CD4-positive, alpha-beta T cell treated with Interleukin-15 for 4 hours (primary cell): ENCODE results near the gene CLEC1A.

Experiments used
- DNase-seq: peaks from one replicate; pipeline ENCODE4 v3.0.0-alpha.2; 2020; ENCODE audit warnings: low spot score

The CLEC1A gene

GRCh38 chr12:10098791-10099190, at the start of gene CLEC1A:
TSS of gene CLEC1A (minus strand) at chr12:10098985. CDS start at chr12:10098922, 63 bp downstream.
- DNase-seq, result no peak

- DNase-seq, result no peak
These were observed 49.1 kb upstream of the CLEC1A start for GRCh38 chr12:10147714-10148403.

- DNase-seq, result no peak
These were observed 44.3 kb upstream of the CLEC1A start for GRCh38 chr12:10142976-10143589.

GRCh38 chr12:10140001-10140400, 41.2 kb upstream of the CLEC1A start:
- peak; percentile 52 for DNase-seq

- no peak for DNase-seq
These were observed 37.9 kb upstream of the CLEC1A start for GRCh38 chr12:10136637-10137205.

- DNase-seq, result no peak
These were observed 36.3 kb upstream of the CLEC1A start for GRCh38 chr12:10135126-10135525.

GRCh38 chr12:10132850-10133370, 34.1 kb upstream of the CLEC1A start:
- DNase-seq, result no peak

GRCh38 chr12:10131111-10131690, 32.4 kb upstream of the CLEC1A start:
- no peak for DNase-seq

- DNase-seq, result peak; percentile 7
These were observed 31.3 kb upstream of the CLEC1A start, which contains the start of gene CLEC7A for GRCh38 chr12:10130042-10130441. TSS of gene CLEC7A (minus strand) at chr12:10130199. CDS start at chr12:10130082, 117 bp downstream.

GRCh38 chr12:10128687-10129086, 29.9 kb upstream of the CLEC1A start:
- peak; percentile 2 for DNase-seq

GRCh38 chr12:10126413-10126812, 27.6 kb upstream of the CLEC1A start:
- DNase-seq, result no peak

GRCh38 chr12:10122689-10123088, 23.9 kb upstream of the CLEC1A start:
- DNase-seq, result no peak

- DNase-seq, result no peak
These were observed 22.5 kb upstream of the CLEC1A start for GRCh38 chr12:10121278-10121677.

- no peak for DNase-seq
These were observed 20.3 kb upstream of the CLEC1A start for GRCh38 chr12:10119066-10119465.

- no peak for DNase-seq
These were observed 17.1 kb upstream of the CLEC1A start for GRCh38 chr12:10115890-10116289.

- no peak for DNase-seq
These were observed 16.5 kb upstream of the CLEC1A start for GRCh38 chr12:10115311-10115710.

- no peak for DNase-seq
These were observed 15.1 kb upstream of the CLEC1A start for GRCh38 chr12:10113920-10114319.

- DNase-seq, result no peak
These were observed 14.3 kb upstream of the CLEC1A start for GRCh38 chr12:10113075-10113474.

GRCh38 chr12:10111451-10111850, 12.7 kb upstream of the CLEC1A start:
- no peak for DNase-seq

GRCh38 chr12:10110256-10110844, 11.6 kb upstream of the CLEC1A start:
- no peak for DNase-seq

- no peak for DNase-seq
These were observed 3.5 kb upstream of the CLEC1A start for GRCh38 chr12:10102322-10102721.

- DNase-seq, result no peak
These were observed 2.9 kb upstream of the CLEC1A start for GRCh38 chr12:10101648-10102220.
